ENCODE results near the gene SF3A1. TPM values are rescaled to one million over a fixed set of nuclear protein-coding genes. Genes with fewer than 3 reads are reported as not detected.

SF3A1 gene
- total RNA-seq, 1 experiment from 2014 or later, result 272 TPM

DNA sequence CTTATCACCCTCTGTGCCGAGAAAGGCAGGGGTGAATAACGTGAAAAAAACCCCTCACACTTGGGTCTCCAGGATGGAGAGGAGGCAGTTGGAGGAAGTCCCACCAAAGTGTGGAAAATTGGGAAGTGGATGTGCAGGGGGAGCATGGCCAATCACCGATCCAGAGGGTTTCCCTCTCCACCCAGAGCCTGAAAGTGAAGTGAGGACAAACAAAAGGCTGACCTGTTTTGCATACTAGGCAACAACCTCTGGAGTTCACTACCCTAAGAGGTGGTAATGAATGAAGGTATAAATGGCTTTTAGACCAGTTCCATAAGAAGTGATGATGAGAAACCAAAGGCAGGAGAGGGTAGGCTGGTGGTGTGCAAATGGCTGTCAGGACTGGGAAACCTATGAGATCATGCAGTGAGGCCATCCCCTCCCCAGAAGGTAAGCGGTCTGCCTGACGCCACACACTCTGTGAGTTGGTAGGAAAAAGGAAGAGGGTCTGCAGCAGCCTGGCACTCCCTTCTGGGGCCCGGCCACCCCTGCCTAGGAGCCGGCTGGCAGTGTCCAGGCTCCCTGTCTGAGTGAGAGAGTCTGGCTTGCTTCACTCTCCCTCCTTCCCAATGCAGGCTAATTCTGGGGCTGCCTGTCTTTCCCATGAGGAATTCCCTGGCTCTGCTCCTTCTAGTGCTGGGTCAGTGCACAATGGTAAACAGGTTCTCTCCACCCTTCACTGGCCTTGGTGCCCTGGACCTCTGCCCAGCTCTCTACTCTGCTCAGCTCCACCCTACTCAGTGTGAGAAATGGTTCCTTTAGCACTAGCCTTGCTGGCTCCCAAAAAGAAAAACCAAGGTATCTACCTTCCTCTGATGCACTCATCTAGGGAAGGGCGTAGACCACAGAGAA, 45.6 kb downstream of the SF3A1 start:
- no peak; the same call in 1 of the 2 replicates for ATAC-seq
- no peak for TF ChIP-seq ZNF232 (CRISPR knock-in tag; IDR thresholded peaks at IDR 0.05)
- TF ChIP-seq, protein P1, sequence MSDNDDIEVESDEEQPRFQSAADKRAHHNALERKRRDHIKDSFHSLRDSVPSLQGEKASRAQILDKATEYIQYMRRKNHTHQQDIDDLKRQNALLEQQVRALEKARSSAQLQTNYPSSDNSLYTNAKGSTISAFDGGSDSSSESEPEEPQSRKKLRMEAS (CRISPR knock-in tag; IDR thresholded peaks at IDR 0.05), result no peak
- TF ChIP-seq ZNF671 (CRISPR knock-in tag; IDR thresholded peaks at IDR 0.05), result no peak
- TF ChIP-seq FOXK1 (CRISPR knock-in tag; IDR thresholded peaks at IDR 0.05), result no peak
- TF ChIP-seq, protein P2, sequence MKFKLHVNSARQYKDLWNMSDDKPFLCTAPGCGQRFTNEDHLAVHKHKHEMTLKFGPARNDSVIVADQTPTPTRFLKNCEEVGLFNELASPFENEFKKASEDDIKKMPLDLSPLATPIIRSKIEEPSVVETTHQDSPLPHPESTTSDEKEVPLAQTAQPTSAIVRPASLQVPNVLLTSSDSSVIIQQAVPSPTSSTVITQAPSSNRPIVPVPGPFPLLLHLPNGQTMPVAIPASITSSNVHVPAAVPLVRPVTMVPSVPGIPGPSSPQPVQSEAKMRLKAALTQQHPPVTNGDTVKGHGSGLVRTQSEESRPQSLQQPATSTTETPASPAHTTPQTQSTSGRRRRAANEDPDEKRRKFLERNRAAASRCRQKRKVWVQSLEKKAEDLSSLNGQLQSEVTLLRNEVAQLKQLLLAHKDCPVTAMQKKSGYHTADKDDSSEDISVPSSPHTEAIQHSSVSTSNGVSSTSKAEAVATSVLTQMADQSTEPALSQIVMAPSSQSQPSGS (CRISPR knock-in tag; IDR thresholded peaks at IDR 0.05; ENCODE audit: borderline replicate concordance, low read depth), result no peak
- TF ChIP-seq, protein P3, sequence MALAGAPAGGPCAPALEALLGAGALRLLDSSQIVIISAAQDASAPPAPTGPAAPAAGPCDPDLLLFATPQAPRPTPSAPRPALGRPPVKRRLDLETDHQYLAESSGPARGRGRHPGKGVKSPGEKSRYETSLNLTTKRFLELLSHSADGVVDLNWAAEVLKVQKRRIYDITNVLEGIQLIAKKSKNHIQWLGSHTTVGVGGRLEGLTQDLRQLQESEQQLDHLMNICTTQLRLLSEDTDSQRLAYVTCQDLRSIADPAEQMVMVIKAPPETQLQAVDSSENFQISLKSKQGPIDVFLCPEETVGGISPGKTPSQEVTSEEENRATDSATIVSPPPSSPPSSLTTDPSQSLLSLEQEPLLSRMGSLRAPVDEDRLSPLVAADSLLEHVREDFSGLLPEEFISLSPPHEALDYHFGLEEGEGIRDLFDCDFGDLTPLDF (CRISPR knock-in tag; IDR thresholded peaks at IDR 0.05), result no peak
- no peak for TF ChIP-seq FOXP1 (CRISPR knock-in tag; IDR thresholded peaks at IDR 0.05; ENCODE audit: borderline replicate concordance)
- no peak for TF ChIP-seq ZNF121 (CRISPR knock-in tag; IDR thresholded peaks at IDR 0.05)
- no peak for DNase-seq (ENCODE audit: low spot score)
- no peak overlapping the region for H3K4me3 Mint-ChIP-seq
- H3K27me3 Mint-ChIP-seq (ENCODE audit: low read depth), result no peaks in the 10 kb centered on the region
- CTCF ChIA-PET, result interaction anchor here (0.8 to 6.7 kb wide), 3 partner anchors 8 to 23 kb away, joined by 3 to 36 read pairs (median 3); partner anchors contain the start of gene CASTOR1
- H3K9me3 Mint-ChIP-seq, result no peaks in the 10 kb centered on the region
- POLR2A ChIA-PET, result no interaction called here
- H3K27ac Mint-ChIP-seq, result no peak overlapping the region
- no peaks in the 10 kb centered on the region for H3K36me3 Mint-ChIP-seq
- H3K4me1 Mint-ChIP-seq, result peaks cover 10% of the 10 kb centered on the region

DNA sequence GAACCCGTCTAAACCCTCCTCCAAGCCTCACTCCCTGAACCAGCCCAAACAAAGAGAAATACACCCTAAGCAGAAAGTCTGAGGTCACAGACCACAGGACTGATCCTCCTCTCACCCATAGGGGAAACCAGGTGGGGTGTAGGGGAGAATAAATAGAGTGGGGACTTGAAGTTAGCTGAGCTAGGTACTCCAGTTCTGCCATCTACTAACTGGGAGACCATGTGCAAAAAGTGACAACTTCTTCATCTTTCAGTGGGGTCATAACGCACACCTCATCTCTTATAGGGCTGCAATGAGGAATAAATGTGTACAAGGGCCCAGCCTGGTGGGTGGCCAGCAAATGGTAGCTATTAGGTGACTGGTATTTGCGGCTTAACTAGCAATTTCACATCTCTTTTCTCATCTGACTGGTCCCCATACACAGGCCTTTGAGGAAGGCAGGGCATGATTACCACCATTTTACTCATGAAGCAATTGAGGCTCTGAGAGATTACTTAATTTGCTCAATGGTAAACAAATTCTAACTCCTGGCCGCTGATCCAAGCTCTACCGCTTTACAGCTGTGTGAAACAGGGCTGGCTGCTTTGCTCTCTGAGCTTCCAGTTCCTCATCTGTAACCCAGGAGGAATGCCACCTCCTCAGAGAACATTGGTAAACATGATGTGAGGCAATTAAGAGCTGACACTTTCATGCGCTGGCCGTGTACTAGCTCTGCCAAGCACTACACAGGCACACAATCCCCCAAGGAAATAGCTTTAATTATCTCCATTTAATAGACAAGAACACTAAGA, 46.5 kb downstream of the SF3A1 start:
- Mint-ChIP-seq H3K36me3 (no peaks in the 10 kb centered on the region), H3K27ac (no peak overlapping the region), H3K4me3 (no peak overlapping the region), H3K9me3 (no peaks in the 10 kb centered on the region), H3K27me3 (ENCODE audit: low read depth) (no peaks in the 10 kb centered on the region), H3K4me1 (peaks cover 10% of the 10 kb centered on the region)
- ChIA-PET POLR2A (no interaction called here), CTCF (interaction anchor here (0.8 kb wide), 1 partner anchor 22 kb away, joined by 3 read pairs; no protein-coding TSS in a partner anchor)
- DNase-seq (ENCODE audit: low spot score), result no peak
- no peak for ATAC-seq
- TF ChIP-seq, protein P4, sequence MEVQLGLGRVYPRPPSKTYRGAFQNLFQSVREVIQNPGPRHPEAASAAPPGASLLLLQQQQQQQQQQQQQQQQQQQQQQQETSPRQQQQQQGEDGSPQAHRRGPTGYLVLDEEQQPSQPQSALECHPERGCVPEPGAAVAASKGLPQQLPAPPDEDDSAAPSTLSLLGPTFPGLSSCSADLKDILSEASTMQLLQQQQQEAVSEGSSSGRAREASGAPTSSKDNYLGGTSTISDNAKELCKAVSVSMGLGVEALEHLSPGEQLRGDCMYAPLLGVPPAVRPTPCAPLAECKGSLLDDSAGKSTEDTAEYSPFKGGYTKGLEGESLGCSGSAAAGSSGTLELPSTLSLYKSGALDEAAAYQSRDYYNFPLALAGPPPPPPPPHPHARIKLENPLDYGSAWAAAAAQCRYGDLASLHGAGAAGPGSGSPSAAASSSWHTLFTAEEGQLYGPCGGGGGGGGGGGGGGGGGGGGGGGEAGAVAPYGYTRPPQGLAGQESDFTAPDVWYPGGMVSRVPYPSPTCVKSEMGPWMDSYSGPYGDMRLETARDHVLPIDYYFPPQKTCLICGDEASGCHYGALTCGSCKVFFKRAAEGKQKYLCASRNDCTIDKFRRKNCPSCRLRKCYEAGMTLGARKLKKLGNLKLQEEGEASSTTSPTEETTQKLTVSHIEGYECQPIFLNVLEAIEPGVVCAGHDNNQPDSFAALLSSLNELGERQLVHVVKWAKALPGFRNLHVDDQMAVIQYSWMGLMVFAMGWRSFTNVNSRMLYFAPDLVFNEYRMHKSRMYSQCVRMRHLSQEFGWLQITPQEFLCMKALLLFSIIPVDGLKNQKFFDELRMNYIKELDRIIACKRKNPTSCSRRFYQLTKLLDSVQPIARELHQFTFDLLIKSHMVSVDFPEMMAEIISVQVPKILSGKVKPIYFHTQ (CRISPR knock-in tag; IDR thresholded peaks at IDR 0.05), result no peak
- TF ChIP-seq, protein P5, sequence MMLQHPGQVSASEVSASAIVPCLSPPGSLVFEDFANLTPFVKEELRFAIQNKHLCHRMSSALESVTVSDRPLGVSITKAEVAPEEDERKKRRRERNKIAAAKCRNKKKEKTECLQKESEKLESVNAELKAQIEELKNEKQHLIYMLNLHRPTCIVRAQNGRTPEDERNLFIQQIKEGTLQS (CRISPR knock-in tag; conservative IDR thresholded peaks at IDR 0.05), result no peak
- TF ChIP-seq, protein P6, sequence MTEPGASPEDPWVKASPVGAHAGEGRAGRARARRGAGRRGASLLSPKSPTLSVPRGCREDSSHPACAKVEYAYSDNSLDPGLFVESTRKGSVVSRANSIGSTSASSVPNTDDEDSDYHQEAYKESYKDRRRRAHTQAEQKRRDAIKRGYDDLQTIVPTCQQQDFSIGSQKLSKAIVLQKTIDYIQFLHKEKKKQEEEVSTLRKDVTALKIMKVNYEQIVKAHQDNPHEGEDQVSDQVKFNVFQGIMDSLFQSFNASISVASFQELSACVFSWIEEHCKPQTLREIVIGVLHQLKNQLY (CRISPR knock-in tag; IDR thresholded peaks at IDR 0.05), result no peak
- TF ChIP-seq, protein P2 (CRISPR knock-in tag; IDR thresholded peaks at IDR 0.05; ENCODE audit: borderline replicate concordance, low read depth), result no peak
- no peak for TF ChIP-seq NFATC4 (CRISPR knock-in tag; IDR thresholded peaks at IDR 0.05)
- TF ChIP-seq, protein P7, sequence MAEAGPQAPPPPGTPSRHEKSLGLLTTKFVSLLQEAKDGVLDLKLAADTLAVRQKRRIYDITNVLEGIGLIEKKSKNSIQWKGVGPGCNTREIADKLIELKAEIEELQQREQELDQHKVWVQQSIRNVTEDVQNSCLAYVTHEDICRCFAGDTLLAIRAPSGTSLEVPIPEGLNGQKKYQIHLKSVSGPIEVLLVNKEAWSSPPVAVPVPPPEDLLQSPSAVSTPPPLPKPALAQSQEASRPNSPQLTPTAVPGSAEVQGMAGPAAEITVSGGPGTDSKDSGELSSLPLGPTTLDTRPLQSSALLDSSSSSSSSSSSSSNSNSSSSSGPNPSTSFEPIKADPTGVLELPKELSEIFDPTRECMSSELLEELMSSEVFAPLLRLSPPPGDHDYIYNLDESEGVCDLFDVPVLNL (CRISPR knock-in tag; IDR thresholded peaks at IDR 0.05; ENCODE audit: borderline replicate concordance, low read depth), result no peak
- TF ChIP-seq MXD4 (CRISPR knock-in tag; IDR thresholded peaks at IDR 0.05; ENCODE audit: borderline replicate concordance), result no peak
- TF ChIP-seq, protein P8, sequence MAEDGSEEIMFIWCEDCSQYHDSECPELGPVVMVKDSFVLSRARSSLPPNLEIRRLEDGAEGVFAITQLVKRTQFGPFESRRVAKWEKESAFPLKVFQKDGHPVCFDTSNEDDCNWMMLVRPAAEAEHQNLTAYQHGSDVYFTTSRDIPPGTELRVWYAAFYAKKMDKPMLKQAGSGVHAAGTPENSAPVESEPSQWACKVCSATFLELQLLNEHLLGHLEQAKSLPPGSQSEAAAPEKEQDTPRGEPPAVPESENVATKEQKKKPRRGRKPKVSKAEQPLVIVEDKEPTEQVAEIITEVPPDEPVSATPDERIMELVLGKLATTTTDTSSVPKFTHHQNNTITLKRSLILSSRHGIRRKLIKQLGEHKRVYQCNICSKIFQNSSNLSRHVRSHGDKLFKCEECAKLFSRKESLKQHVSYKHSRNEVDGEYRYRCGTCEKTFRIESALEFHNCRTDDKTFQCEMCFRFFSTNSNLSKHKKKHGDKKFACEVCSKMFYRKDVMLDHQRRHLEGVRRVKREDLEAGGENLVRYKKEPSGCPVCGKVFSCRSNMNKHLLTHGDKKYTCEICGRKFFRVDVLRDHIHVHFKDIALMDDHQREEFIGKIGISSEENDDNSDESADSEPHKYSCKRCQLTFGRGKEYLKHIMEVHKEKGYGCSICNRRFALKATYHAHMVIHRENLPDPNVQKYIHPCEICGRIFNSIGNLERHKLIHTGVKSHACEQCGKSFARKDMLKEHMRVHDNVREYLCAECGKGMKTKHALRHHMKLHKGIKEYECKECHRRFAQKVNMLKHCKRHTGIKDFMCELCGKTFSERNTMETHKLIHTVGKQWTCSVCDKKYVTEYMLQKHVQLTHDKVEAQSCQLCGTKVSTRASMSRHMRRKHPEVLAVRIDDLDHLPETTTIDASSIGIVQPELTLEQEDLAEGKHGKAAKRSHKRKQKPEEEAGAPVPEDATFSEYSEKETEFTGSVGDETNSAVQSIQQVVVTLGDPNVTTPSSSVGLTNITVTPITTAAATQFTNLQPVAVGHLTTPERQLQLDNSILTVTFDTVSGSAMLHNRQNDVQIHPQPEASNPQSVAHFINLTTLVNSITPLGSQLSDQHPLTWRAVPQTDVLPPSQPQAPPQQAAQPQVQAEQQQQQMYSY (CRISPR knock-in tag; IDR thresholded peaks at IDR 0.05), result no peak
- TF ChIP-seq SOX15 (CRISPR knock-in tag; IDR thresholded peaks at IDR 0.05), result no peak
- no peak for TF ChIP-seq ESRRA (CRISPR knock-in tag; IDR thresholded peaks at IDR 0.05; ENCODE audit: borderline replicate concordance)
- TF ChIP-seq TEAD1 (CRISPR knock-in tag; IDR thresholded peaks at IDR 0.05), result no peak
